IPS-18a (cell line): ENCODE measurements around the gene GPR83.
A peak's percentile ranks its signal among the peaks of the same experiment; 100 is the strongest.

ENCODE experiments used
- H3K27ac ChIP-seq: one replicate; pipeline ENCODE4 v1.5.1; 2013; ENCODE audit warnings: low read length
- H3K27me3 ChIP-seq: one replicate; pipeline ENCODE4 v1.6.1; 2013; ENCODE audit warnings: mild to moderate bottlenecking, low read length; ENCODE audit not compliant: control insufficient read depth, insufficient read depth
- H3K36me3 ChIP-seq: one replicate; pipeline ENCODE4 v1.6.1; 2013; ENCODE audit warnings: low read depth, low read length; ENCODE audit not compliant: control insufficient read depth
- H3K4me1 ChIP-seq: one replicate; pipeline ENCODE4 v1.6.1; 2013; ENCODE audit warnings: low read depth, low read length; ENCODE audit not compliant: control insufficient read depth
- H3K4me3 ChIP-seq: one replicate; pipeline ENCODE4 v1.5.1; 2013; ENCODE audit warnings: low read length
- H3K9ac ChIP-seq: one replicate; pipeline ENCODE4 v1.6.1; 2013; ENCODE audit warnings: mild to moderate bottlenecking, low read length, moderate library complexity
- H3K9me3 ChIP-seq: one replicate; pipeline ENCODE4 v1.6.1; 2013; ENCODE audit warnings: low read depth, low read length; ENCODE audit not compliant: control insufficient read depth

The GPR83 gene

DNA sequence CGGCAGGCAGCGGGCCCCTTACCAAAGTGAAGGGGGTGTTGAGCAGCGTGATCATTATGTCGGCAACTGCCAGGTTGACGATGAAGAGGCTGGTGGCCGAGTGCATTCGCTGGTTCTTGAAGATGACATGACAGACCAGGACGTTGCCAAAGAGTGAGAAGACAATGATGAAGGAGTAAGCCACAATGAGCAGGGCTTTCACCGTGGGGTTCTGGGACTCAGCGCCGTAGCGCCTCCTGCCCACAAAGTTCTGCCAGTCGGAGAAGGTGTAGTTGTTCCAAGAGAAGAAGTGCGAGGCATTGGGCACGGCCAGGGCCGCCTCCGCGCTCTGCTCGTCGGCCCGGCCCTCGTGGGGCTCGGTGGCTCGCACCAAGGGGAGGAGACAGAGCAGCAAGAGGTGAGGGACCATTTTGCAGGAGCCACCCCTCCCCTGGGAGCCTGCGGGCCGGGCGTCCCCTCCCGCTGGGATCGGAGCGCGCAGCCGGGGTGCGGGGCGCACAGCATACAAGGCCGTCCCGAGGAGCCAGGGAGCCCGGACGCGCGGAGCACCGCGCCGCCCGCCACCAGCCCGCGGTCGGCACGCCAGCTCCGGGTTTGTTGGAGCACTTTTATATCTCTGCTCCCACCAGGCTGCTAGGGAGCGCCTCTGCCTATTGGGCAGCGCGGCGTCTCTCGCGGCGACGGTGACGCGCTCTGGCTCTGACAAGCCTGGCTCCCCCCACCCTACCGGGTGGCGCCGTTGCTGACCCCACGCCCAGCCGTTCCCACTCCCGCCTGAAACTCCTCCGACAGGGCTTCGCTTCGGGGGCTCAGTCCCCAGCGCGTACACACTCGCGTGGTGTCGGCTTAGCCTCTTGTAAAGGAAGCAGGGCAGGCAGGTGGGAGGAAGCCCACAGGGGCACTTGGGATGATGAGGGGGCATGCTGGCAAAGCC, at the start of gene GPR83:
GPR83 (minus strand) TSS at position 581 of the 934 bp plus-strand sequence; CDS start at position 409, 172 bp downstream.
- Histone ChIP-seq H3K36me3 (no peaks in the 10 kb centered on the region), H3K9ac (no peak within 1 kb of the TSS), H3K27ac (no peak within 1 kb of the TSS), H3K27me3 (peaks cover 40% of the 10 kb centered on the region), H3K9me3 (no peaks in the 10 kb centered on the region), H3K4me3 (peak within 1 kb of the TSS; percentile 63), H3K4me1 (no peaks in the 10 kb centered on the region)

- Histone ChIP-seq H3K9ac (no peak overlapping the region), H3K4me3 (no peak overlapping the region), H3K36me3 (peaks cover 10% of the 10 kb centered on the region), H3K9me3 (no peaks in the 10 kb centered on the region), H3K27me3 (no peaks in the 10 kb centered on the region), H3K27ac (no peak overlapping the region), H3K4me1 (no peaks in the 10 kb centered on the region)
These were observed 48.8 kb upstream of the GPR83 start for GRCh38 chr11:94450048-94450447.

DNA sequence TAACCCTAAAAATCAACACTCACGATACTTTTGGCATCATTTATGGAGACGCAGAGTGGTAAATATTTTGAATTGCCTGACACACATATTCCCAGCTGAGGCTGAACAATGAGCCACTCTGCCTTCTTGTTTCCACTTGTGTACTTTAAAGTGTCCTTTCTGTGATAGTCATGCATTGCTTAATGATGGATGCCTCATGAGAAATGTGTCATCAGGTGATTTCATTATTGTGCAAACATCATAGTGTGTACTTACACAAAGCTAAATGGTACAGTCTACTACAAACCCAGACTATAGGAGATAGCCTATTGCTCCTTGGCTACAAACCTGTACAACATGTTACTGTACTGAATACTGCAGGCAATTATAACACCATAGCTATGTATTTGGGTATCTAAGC, 48.2 kb upstream of the GPR83 start:
- no peak overlapping the region for H3K27ac ChIP-seq

GRCh38 chr11:94449029-94449428, 47.8 kb upstream of the GPR83 start:
- no peaks in the 10 kb centered on the region for H3K9me3 ChIP-seq
- no peak overlapping the region for H3K4me3 ChIP-seq
- H3K9ac ChIP-seq, result no peak overlapping the region
- no peaks in the 10 kb centered on the region for H3K4me1 ChIP-seq
- no peak overlapping the region for H3K27ac ChIP-seq
- peaks cover 10% of the 10 kb centered on the region for H3K36me3 ChIP-seq
- no peaks in the 10 kb centered on the region for H3K27me3 ChIP-seq

More for the DNA sequence above, 48.2 kb upstream of the GPR83 start:
- no peak overlapping the region for H3K9ac ChIP-seq
- no peaks in the 10 kb centered on the region for H3K4me1 ChIP-seq
- no peaks in the 10 kb centered on the region for H3K27me3 ChIP-seq
- H3K9me3 ChIP-seq, result no peaks in the 10 kb centered on the region
- peaks cover 10% of the 10 kb centered on the region for H3K36me3 ChIP-seq
- no peak overlapping the region for H3K4me3 ChIP-seq

GRCh38 chr11:94447149-94447548, 45.9 kb upstream of the GPR83 start:
- Histone ChIP-seq H3K27me3 (no peaks in the 10 kb centered on the region), H3K9ac (no peak overlapping the region), H3K9me3 (no peaks in the 10 kb centered on the region), H3K27ac (no peak overlapping the region), H3K36me3 (peaks cover 10% of the 10 kb centered on the region), H3K4me1 (no peaks in the 10 kb centered on the region), H3K4me3 (no peak overlapping the region)

DNA sequence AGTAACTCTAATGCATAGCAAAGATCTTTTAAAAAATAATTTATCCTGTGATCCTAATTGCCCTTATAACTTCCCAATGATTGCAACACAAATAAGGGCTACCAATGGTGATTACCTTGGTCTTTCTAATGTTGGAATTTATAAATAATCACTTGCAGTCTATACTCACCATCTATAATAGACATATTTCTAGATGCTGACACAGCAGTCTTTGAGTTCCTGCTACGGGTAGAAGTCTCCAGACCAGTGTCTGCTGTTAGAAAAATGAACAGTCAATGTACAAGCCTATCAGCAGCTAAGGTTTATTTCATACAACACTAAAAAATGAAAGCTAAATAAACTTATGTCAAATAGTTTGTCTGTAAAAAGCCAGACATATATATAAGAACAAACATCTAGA, 44.4 kb upstream of the GPR83 start:
- Histone ChIP-seq H3K4me1 (no peaks in the 10 kb centered on the region), H3K27me3 (no peaks in the 10 kb centered on the region), H3K4me3 (no peak overlapping the region), H3K9ac (no peak overlapping the region), H3K27ac (no peak overlapping the region), H3K36me3 (peaks cover 10% of the 10 kb centered on the region), H3K9me3 (no peaks in the 10 kb centered on the region)

DNA sequence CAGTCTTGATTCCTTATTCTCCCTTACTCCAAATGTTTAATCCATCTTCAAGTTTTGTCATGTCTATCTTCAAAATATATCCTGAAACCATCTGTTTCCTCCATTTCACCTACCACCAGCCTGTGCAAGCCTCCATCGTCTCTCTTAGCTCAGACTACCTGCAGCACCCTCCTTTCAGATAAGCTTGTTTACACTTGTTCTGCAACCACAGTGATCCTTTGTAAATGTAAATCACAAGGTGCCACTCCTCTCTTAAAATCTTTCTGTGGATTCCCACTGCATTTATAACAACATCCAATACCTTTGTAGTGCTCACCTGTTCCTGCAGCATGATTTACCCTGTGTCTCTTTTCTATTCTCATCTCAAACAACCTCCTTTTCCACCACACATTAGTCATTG, 31.8 kb upstream of the GPR83 start:
- Histone ChIP-seq H3K27me3 (no peaks in the 10 kb centered on the region), H3K36me3 (peaks cover 23% of the 10 kb centered on the region), H3K9ac (no peak overlapping the region), H3K9me3 (no peaks in the 10 kb centered on the region), H3K27ac (no peak overlapping the region), H3K4me3 (peak overlapping the region; percentile 17), H3K4me1 (peaks cover 17% of the 10 kb centered on the region)

DNA sequence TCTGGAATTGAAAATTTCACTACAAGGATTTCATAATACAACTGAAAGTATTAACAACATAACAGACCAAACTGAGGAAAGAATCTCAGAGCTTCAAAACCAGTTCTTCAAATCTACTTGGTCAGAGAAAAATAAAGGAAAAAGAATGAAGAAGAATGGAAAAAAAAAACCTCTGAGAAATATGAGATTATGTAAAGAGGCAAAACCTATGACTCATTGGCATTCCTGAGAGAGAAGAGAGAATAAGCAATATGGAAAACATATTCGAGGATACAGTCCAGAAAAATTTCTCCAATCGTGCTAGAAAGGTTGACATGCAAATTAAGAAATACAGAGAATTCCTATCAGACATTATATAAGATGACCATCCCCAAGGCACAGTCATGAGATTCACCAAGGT, 23.4 kb upstream of the GPR83 start:
- Histone ChIP-seq H3K9ac (no peak overlapping the region), H3K36me3 (peaks cover 11% of the 10 kb centered on the region), H3K27me3 (no peaks in the 10 kb centered on the region), H3K4me1 (no peaks in the 10 kb centered on the region), H3K4me3 (no peak overlapping the region), H3K27ac (no peak overlapping the region), H3K9me3 (no peaks in the 10 kb centered on the region)

DNA sequence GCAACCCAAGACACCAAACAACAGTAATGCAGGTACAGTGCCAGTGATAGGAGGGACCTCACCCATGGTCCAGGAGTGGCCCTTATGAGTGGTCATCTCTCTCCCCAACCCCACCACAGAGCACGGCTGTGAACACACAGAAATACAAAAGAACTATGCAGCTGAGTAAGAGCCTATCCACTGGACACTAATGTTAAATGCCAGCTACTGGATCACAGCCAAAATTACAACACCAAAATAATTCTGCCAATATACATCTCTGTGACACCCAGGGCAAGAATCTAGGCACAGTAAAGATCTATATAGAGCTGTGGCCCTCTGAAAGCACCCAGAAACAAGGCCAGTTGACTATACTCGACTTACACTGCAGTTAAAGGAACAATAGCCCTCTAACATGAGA, 22.8 kb upstream of the GPR83 start:
- H3K27ac ChIP-seq, result no peak overlapping the region
- H3K4me1 ChIP-seq, result no peaks in the 10 kb centered on the region
- peaks cover 5% of the 10 kb centered on the region for H3K36me3 ChIP-seq

DNA sequence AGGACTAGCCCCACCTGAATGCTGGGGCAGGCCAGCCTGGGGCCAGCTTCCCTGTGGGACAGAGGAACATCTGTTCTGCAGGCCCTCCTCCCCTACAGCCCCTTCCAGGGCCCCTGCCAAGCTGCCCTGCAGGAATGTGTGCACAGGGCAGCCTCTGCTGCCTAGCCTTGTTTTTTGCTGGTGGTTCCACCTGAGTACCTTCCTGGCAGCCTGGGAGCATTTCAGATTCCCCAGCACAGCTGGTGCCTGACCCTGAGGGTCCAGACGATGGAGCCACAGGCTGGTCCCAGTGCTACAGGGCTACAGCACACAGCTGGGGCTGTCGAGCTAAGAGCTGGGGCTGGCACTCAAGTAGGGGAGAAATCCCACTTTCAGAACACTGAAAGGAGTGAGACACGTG, 22.3 kb upstream of the GPR83 start:
- Histone ChIP-seq H3K4me1 (no peaks in the 10 kb centered on the region), H3K27me3 (no peaks in the 10 kb centered on the region), H3K27ac (no peak overlapping the region), H3K36me3 (peaks cover 4% of the 10 kb centered on the region), H3K9ac (no peak overlapping the region), H3K4me3 (no peak overlapping the region), H3K9me3 (no peaks in the 10 kb centered on the region)

More for the DNA sequence above, 22.8 kb upstream of the GPR83 start:
- H3K27me3 ChIP-seq, result no peaks in the 10 kb centered on the region
- no peaks in the 10 kb centered on the region for H3K9me3 ChIP-seq
- no peak overlapping the region for H3K4me3 ChIP-seq
- H3K9ac ChIP-seq, result no peak overlapping the region

DNA sequence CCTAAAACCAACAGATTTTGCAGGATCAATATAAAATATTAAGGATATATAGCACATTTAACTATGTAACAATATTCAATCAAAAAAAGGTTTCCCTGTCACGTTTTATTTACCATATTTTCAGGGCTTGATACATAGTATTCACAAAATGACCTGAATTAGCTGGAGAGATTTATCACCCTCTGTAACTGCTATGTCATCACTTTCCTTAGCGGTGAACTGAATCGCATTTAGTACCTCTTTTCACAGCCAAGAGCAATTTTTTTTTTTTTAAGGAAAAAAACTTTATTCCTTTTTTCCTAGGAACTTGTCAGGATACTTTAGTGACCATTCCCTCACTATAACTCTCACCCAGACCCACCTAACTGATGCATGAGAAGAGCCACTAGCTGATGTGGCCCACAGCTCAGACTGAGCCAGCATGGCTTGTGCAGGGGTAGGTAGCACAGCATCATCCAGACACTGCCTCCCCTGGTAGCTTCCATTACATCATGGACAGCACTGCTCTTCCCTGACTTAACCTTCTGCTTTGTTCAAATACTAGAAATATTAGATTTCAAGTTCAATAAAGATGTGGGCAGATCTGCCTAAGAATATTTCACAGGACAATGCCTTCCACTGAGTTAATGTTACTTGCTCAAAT, 17.0 kb upstream of the GPR83 start:
- no peak overlapping the region for H3K27ac ChIP-seq
- no peaks in the 10 kb centered on the region for H3K4me1 ChIP-seq
- H3K27me3 ChIP-seq, result no peaks in the 10 kb centered on the region
- no peak overlapping the region for H3K9ac ChIP-seq
- H3K4me3 ChIP-seq, result no peak overlapping the region
- H3K36me3 ChIP-seq, result peaks cover 4% of the 10 kb centered on the region
- no peaks in the 10 kb centered on the region for H3K9me3 ChIP-seq
